NT2/D1 (cell line): ENCODE data around the gene SPECC1L.
"Not testable (repeated sequence)": the region's sequence is repeated elsewhere in the genome, so short reads cannot be mapped to it uniquely, and the experiment has no call there.

Experiments
- DNase-seq: peaks from one replicate; pipeline ENCODE4 v3.0.0-alpha.2; 2011; ENCODE audit warnings: low read depth, low spot score
- H3K27me3 ChIP-seq: 2 replicates; pipeline ENCODE4 v1.6.0; 2011; ENCODE audit warnings: mild to moderate bottlenecking; ENCODE audit not compliant: insufficient read length, insufficient read depth
- H3K36me3 ChIP-seq: 2 replicates; pipeline ENCODE4 v1.6.1; 2011; ENCODE audit warnings: mild to moderate bottlenecking, low read length, mixed read lengths; ENCODE audit not compliant: insufficient read depth, insufficient read length
- H3K4me1 ChIP-seq: 2 replicates; pipeline ENCODE4 v1.5.1; 2011; ENCODE audit not compliant: insufficient read depth, insufficient read length
- H3K4me3 ChIP-seq: 2 replicates; pipeline ENCODE4 v1.5.1; 2011; ENCODE audit warnings: low read depth; ENCODE audit not compliant: insufficient read length
- H3K9ac ChIP-seq: 2 replicates; pipeline ENCODE4 v1.6.0; 2011; ENCODE audit warnings: low read depth; ENCODE audit not compliant: insufficient read length
- H3K9me3 ChIP-seq: 2 replicates; pipeline ENCODE4 v1.5.1; 2011; ENCODE audit warnings: mild to moderate bottlenecking, low read length; ENCODE audit not compliant: insufficient read depth
- SUZ12 ChIP-seq: IDR thresholded peaks from 2 replicates; pipeline ENCODE4 v1.6.1; 2011; ENCODE audit not compliant: insufficient read length, insufficient read depth; ENCODE audit errors: extremely low read depth
- YY1 ChIP-seq: IDR thresholded peaks from 2 replicates; pipeline ENCODE4 v1.6.1; 2011; ENCODE audit not compliant: insufficient read length, insufficient read depth
- ZNF274 ChIP-seq: IDR thresholded peaks from 2 replicates; pipeline ENCODE4 v1.6.1; 2011; ENCODE audit warnings: mild to moderate bottlenecking, low read depth, low read length

Gene SPECC1L

GRCh38 chr22:24304062-24304675, 33.5 kb downstream of the SPECC1L start:
- Histone ChIP-seq H3K36me3 (peaks cover 46% of the 10 kb centered on the region), H3K27me3 (no peaks in the 10 kb centered on the region), H3K9ac (no peak overlapping the region), H3K4me3 (no peak overlapping the region), H3K4me1 (no peaks in the 10 kb centered on the region), H3K9me3 (peaks cover 22% of the 10 kb centered on the region)
- DNase-seq, result no peak
- no peak for TF ChIP-seq ZNF274
- TF ChIP-seq SUZ12, result no peak
- no peak for TF ChIP-seq YY1

GRCh38 chr22:24305260-24305692, 34.6 kb downstream of the SPECC1L start:
- TF ChIP-seq SUZ12, result no peak
- no peak for TF ChIP-seq ZNF274
- no peak for TF ChIP-seq YY1
- no peak overlapping the region for H3K9ac ChIP-seq
- peaks cover 22% of the 10 kb centered on the region for H3K9me3 ChIP-seq
- DNase-seq, result no peak
- H3K4me3 ChIP-seq, result no peak overlapping the region
- H3K4me1 ChIP-seq, result no peaks in the 10 kb centered on the region
- H3K27me3 ChIP-seq, result no peaks in the 10 kb centered on the region
- H3K36me3 ChIP-seq, result peaks cover 50% of the 10 kb centered on the region

- H3K4me1 ChIP-seq, result no peaks in the 10 kb centered on the region
- no peak for TF ChIP-seq ZNF274
- no peak for TF ChIP-seq YY1
- TF ChIP-seq SUZ12, result no peak
- H3K36me3 ChIP-seq, result peaks cover 49% of the 10 kb centered on the region
Observed at GRCh38 chr22:24310969-24311368, 40.3 kb downstream of the SPECC1L start.

GRCh38 chr22:24315367-24315966, 44.8 kb downstream of the SPECC1L start:
- Histone ChIP-seq H3K4me1 (no peaks in the 10 kb centered on the region), H3K9me3 (peaks cover 13% of the 10 kb centered on the region), H3K9ac (no peak overlapping the region), H3K36me3 (peaks cover 48% of the 10 kb centered on the region), H3K27me3 (no peaks in the 10 kb centered on the region), H3K4me3 (no peak overlapping the region)
- TF ChIP-seq SUZ12 (no peak), ZNF274 (no peak), YY1 (no peak)
- no peak for DNase-seq

More at GRCh38 chr22:24310969-24311368, 40.3 kb downstream of the SPECC1L start:
- no peak for DNase-seq
- Histone ChIP-seq H3K27me3 (no peaks in the 10 kb centered on the region), H3K9me3 (peaks cover 17% of the 10 kb centered on the region), H3K9ac (no peak overlapping the region), H3K4me3 (no peak overlapping the region)

- H3K27me3 ChIP-seq, H3K4me3 ChIP-seq, H3K4me1 ChIP-seq, H3K9ac ChIP-seq, DNase-seq: not testable (repeated sequence)
- H3K9me3 ChIP-seq, result peaks cover 13% of the 10 kb centered on the region
- H3K36me3 ChIP-seq, result peaks cover 54% of the 10 kb centered on the region
Observed at GRCh38 chr22:24316264-24316663, 45.6 kb downstream of the SPECC1L start.

GRCh38 chr22:24317511-24317910, 46.9 kb downstream of the SPECC1L start:
- H3K4me3 ChIP-seq, H3K9ac ChIP-seq, H3K4me1 ChIP-seq, DNase-seq, H3K27me3 ChIP-seq: not testable (repeated sequence)
- Histone ChIP-seq H3K36me3 (peaks cover 59% of the 10 kb centered on the region), H3K9me3 (peaks cover 13% of the 10 kb centered on the region)

GRCh38 chr22:24319451-24319850, 48.8 kb downstream of the SPECC1L start:
- no peak for TF ChIP-seq SUZ12
- DNase-seq, result no peak
- Histone ChIP-seq H3K27me3 (no peaks in the 10 kb centered on the region), H3K4me3 (no peak overlapping the region), H3K36me3 (peaks cover 62% of the 10 kb centered on the region), H3K4me1 (no peaks in the 10 kb centered on the region), H3K9ac (no peak overlapping the region), H3K9me3 (peaks cover 13% of the 10 kb centered on the region)

GRCh38 chr22:24321999-24322398, 51.4 kb downstream of the SPECC1L start:
- H3K27me3 ChIP-seq, result no peaks in the 10 kb centered on the region
- no peak overlapping the region for H3K9ac ChIP-seq
- TF ChIP-seq ZNF274 (no peak), YY1 (no peak), SUZ12 (no peak)
- H3K36me3 ChIP-seq, result peaks cover 60% of the 10 kb centered on the region
- H3K4me3 ChIP-seq, result no peak overlapping the region
- H3K9me3 ChIP-seq, result no peaks in the 10 kb centered on the region
- H3K4me1 ChIP-seq, result no peaks in the 10 kb centered on the region
- DNase-seq, result no peak
